A673 (cell line): Measurements from ENCODE around the gene TAL1.

Experiments used
- EZH2 ChIP-seq: fragments of 200-600 bp; sonication (generic); IDR thresholded peaks from 2 replicates; pipeline ENCODE4 v1.6.1; 2017; ENCODE audit warnings: borderline replicate concordance, low read depth, mild to moderate bottlenecking, mixed read lengths, antibody characterized with exemption, low read length; ENCODE audit not compliant: poor library complexity, severe bottlenecking
- TF ChIP-seq, protein P1 (sequence below): fragments of 300-800, 200-600 bp; sonication (generic); conservative IDR thresholded peaks from 2 replicates; pipeline ENCODE4 v1.5.1; 2017; ENCODE audit warnings: low read depth, mild to moderate bottlenecking, antibody characterized with exemption, low read length, moderate library complexity, mixed read lengths

GRCh38 chr1:47235806-47236205 lies 3.8 kb upstream of the TAL1 start:
- TF ChIP-seq, protein P1, sequence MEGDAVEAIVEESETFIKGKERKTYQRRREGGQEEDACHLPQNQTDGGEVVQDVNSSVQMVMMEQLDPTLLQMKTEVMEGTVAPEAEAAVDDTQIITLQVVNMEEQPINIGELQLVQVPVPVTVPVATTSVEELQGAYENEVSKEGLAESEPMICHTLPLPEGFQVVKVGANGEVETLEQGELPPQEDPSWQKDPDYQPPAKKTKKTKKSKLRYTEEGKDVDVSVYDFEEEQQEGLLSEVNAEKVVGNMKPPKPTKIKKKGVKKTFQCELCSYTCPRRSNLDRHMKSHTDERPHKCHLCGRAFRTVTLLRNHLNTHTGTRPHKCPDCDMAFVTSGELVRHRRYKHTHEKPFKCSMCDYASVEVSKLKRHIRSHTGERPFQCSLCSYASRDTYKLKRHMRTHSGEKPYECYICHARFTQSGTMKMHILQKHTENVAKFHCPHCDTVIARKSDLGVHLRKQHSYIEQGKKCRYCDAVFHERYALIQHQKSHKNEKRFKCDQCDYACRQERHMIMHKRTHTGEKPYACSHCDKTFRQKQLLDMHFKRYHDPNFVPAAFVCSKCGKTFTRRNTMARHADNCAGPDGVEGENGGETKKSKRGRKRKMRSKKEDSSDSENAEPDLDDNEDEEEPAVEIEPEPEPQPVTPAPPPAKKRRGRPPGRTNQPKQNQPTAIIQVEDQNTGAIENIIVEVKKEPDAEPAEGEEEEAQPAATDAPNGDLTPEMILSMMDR: no peak
- TF ChIP-seq EZH2: no peak
